Measurements from ENCODE around the gene ZBTB7C. TPM values are rescaled to one million over a fixed set of nuclear protein-coding genes. Genes with fewer than 3 reads are reported as not detected.

ZBTB7C gene
- total and polyA plus RNA-seq, 9 of the 15 experiments (the other 6 are each of a cell fraction or from before 2014, with no cell fraction given): not detected

DNA sequence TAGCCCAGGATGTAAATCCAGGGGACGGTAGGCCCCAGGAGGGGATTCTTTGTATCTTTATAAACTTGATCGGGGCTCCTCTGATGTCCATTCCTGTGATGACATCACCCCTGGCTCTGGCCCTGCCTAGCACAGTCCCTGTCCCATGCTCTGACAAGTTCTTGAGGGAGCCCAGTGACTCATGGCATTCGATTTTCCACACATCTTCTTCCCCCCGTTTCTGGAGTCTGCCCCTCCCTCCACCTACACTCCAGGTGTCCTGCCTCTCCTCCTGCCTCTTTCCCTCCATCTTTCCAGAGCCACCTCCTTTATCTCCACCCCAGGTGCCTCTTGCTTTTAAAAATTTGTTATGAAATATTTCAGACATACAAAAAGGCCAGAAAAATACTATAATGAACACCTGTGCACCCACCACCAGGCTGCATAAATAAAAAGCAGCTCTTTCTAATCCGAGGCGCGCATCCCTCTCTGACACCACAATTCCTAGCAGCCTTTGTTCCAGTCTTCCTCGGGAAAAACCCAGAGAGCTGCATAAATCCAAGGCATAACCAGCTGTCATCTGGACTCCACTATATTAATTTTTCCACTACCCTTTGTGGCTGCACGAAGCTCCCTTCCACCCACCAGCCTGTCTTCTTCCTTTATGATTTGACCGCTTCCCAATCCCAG is 207.7 kb downstream of the ZBTB7C start:
- Histone ChIP-seq H3K9ac (ENCODE audit: insufficient read depth in 1 of 2, low read depth in 2 of 2, low read length in 2 of 2) (no peak overlapping the region), H3K4me3 (no peak overlapping the region), H2AFZ (ENCODE audit: low read depth, low read length) (no peak overlapping the region), H3K9me3 (replicated peaks; ENCODE audit: control insufficient read depth, insufficient read depth, low read depth, low read length) (no peaks in the 10 kb centered on the region), H3K4me1 (replicated peaks in 1 of 2; ENCODE audit: control insufficient read depth in 2 of 2, insufficient read depth in 2 of 2, low read length in 2 of 2) (no peaks in the 10 kb centered on the region), H3K79me2 (ENCODE audit: control insufficient read depth, insufficient read depth, low read length) (no peaks in the 10 kb centered on the region), H3K27me3 (ENCODE audit: control insufficient read depth in 2 of 2, insufficient read depth in 2 of 2, low read length in 2 of 2) (peaks cover 0 to 20% of the 10 kb centered on the region in 2 experiments; a peak in 3 of 5 replicates), H3K9me1 (ENCODE audit: control insufficient read depth, insufficient read depth, low read length) (no peaks in the 10 kb centered on the region), H3K27ac (ENCODE audit: extremely low read depth, low read depth, low read length) (no peak overlapping the region), H3K4me2 (ENCODE audit: insufficient read depth, low read length) (no peak overlapping the region), H4K20me1 (replicated peaks; ENCODE audit: control insufficient read depth, insufficient read depth, low read length) (no peaks in the 10 kb centered on the region), H3K36me3 (ENCODE audit: control insufficient read depth, insufficient read depth, low read length) (no peaks in the 10 kb centered on the region)
- intact Hi-C loops (cut with micrococcal nuclease): no loop called here
- ChIA-PET POLR2A (no interaction called here), CTCF (ENCODE audit: low intra/inter-chr PET ratio) (no interaction called here)
- FAIRE-seq (no peak), ATAC-seq (no peak), DNase-seq (ENCODE audit: extremely low read depth in 1 of 4, low spot score in 3 of 4) (no peak)
- in situ Hi-C loops (cut with MboI): no loop called here
- 5% methylated on average over 9 of the region's 10 CpGs for WGBS (ENCODE audit: insufficient coverage, low coverage, missing lambda C conversion rate)
- no peak for TF ChIP-seq SIN3A (IDR thresholded peaks at IDR 0.05; ENCODE audit: borderline replicate concordance in 2 of 2, control insufficient read depth in 1 of 2, low read depth in 2 of 2, low read length in 2 of 2)
- TF ChIP-seq, protein P1, sequence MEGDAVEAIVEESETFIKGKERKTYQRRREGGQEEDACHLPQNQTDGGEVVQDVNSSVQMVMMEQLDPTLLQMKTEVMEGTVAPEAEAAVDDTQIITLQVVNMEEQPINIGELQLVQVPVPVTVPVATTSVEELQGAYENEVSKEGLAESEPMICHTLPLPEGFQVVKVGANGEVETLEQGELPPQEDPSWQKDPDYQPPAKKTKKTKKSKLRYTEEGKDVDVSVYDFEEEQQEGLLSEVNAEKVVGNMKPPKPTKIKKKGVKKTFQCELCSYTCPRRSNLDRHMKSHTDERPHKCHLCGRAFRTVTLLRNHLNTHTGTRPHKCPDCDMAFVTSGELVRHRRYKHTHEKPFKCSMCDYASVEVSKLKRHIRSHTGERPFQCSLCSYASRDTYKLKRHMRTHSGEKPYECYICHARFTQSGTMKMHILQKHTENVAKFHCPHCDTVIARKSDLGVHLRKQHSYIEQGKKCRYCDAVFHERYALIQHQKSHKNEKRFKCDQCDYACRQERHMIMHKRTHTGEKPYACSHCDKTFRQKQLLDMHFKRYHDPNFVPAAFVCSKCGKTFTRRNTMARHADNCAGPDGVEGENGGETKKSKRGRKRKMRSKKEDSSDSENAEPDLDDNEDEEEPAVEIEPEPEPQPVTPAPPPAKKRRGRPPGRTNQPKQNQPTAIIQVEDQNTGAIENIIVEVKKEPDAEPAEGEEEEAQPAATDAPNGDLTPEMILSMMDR (IDR thresholded peaks at IDR 0.05 in 2 of 3, conservative IDR thresholded peaks at IDR 0.05 in 1 of 3; ENCODE audit: insufficient read depth in 2 of 3, low read depth in 1 of 3, low read length in 3 of 3): no peak
- no TSS peak for BruUV-seq (replicated peaks)

Data from K562 (cell line).